VCaP (cell line): Measurements from ENCODE around the gene KLHL40.

Source experiments
- H3K27ac ChIP-seq: fragments of 450-650 bp; 2 replicates; pipeline ENCODE4 v1.5.1; 2017
- TF ChIP-seq, protein P1 (sequence below): fragments of 450-650 bp; conservative IDR thresholded peaks from 2 replicates; pipeline ENCODE4 v1.5.1; 2017; ENCODE audit warnings: mild to moderate bottlenecking, moderate library complexity

Gene KLHL40

DNA sequence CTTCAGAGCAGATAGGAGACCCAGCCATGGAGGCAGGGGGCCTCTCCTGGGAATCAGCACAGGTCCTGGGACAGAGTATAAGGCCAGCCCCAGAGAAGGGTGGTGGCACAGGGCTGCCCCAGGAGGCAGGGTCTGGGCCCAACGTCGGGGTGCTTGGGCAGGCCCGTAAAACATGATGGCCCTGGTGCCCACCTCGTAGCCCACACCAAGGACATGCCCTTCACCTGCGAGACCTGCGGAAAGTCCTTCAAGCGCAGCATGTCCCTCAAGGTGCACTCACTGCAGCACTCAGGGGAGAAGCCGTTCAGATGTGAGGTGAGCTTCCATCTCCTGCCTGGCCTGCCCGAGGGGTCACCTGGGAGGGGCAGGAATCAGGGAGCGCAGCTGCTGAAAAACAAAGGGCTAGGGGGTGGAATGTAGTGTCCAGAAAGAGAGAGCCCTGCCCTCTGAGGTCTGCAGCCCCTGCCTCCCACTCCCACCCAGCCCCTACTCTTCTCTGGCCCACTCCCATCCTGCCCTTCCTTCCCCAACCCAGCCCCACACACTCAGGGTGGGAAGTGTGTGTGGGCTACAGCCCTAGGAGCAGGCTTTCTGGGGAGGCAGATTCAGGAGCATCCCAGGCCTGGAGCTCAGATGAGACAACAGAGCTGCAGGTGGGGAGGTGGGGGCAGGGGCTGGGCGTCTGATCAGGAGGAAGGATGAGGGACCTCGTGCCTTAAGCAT is 22.4 kb upstream of the KLHL40 start:
- H3K27ac ChIP-seq = no peak overlapping the region
- TF ChIP-seq, protein P1, sequence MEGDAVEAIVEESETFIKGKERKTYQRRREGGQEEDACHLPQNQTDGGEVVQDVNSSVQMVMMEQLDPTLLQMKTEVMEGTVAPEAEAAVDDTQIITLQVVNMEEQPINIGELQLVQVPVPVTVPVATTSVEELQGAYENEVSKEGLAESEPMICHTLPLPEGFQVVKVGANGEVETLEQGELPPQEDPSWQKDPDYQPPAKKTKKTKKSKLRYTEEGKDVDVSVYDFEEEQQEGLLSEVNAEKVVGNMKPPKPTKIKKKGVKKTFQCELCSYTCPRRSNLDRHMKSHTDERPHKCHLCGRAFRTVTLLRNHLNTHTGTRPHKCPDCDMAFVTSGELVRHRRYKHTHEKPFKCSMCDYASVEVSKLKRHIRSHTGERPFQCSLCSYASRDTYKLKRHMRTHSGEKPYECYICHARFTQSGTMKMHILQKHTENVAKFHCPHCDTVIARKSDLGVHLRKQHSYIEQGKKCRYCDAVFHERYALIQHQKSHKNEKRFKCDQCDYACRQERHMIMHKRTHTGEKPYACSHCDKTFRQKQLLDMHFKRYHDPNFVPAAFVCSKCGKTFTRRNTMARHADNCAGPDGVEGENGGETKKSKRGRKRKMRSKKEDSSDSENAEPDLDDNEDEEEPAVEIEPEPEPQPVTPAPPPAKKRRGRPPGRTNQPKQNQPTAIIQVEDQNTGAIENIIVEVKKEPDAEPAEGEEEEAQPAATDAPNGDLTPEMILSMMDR = no peak

DNA sequence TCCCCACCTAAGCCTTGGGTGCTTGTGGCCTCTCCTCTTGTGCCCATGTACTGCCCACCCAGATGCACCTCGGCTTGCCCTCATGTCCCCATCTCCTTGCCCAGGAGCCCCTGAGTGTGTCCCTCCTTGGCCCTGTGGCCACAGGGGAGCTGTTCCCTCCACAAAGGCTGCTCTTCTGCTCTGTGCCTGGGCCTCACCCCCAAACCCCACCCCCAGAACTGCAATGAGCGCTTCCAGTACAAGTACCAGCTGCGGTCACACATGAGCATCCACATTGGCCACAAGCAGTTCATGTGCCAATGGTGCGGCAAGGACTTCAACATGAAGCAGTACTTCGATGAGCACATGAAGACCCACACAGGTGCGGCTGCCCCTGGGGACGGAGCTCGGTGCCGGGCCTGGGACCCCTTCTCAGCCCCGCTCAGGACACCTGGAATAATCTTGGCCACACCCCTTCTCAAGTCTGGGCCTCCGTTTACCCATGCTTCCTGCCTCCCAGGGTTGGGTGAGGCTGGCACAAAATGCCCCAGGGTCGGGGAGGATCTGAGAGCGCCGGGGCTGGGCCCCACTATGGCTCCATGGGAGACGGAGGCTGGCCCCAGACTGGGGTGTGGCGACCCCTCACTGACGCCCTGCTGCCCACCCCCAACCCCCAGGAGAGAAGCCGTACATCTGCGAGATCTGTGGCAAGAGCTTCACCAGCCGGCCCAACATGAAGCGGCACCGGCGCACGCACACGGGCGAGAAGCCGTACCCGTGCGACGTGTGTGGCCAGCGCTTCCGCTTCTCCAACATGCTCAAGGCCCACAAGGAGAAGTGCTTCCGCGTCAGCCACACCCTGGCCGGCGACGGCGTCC is 21.5 kb upstream of the KLHL40 start:
- TF ChIP-seq, protein P1 = no peak
- H3K27ac ChIP-seq = no peak overlapping the region

DNA sequence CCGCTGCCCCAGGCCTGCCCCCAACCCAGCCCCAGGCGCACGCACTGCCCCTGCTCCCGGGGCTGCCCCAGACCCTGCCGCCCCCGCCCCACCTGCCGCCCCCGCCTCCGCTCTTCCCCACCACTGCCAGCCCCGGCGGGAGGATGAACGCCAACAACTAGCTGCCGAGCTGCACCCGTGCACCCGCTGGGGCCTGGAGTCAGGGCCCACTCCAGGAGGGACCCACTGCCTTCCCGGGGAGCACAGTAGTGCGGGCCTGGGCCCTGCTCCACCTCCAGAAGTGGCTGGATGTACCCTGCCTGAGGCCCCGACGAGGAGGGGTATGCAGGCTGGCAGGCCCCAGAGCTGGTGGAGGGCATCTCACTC is 20.9 kb upstream of the KLHL40 start:
- TF ChIP-seq, protein P1 = no peak
- no peak overlapping the region for H3K27ac ChIP-seq

DNA sequence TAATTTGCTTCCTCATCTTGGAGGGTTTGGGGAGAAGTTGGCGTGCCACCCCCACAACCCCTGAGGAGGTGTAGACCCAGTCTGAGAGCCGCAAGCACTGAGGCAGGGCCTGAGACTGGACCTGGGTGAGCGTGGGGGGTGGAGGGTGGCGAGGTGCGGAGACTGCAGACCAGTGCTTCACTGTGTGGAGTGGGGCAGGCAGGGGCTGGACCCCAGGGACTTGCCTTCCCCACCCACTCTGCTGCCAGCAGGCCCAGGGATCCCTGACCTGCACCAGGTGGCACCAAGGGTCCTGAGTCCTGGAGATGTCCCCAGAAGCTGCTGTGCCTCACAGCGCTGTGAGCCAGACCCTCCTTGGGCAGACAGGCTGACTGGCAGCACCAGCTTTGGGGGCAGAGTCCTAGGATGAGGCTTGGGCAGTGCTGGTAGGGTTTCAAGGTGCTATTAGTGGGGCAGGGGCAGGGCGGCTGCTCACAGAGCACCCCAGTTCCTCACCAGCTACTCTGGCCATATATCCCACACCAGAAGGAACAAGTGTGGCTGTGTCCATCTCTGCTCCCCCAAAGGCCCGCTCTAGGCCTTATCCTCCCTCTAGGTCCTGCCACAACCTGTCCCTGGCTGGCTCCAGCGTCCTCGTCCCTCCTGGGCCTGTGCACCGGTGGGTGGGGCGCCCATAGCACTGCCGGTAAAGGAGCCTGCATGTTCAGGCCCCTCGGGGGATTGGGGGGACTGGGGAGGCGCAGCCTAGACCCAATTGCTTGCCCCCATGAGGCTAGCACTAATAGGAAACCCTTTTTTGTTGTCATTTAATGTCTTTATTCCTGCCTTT is 20.1 kb upstream of the KLHL40 start:
- TF ChIP-seq, protein P1 = no peak
- no peak overlapping the region for H3K27ac ChIP-seq

DNA sequence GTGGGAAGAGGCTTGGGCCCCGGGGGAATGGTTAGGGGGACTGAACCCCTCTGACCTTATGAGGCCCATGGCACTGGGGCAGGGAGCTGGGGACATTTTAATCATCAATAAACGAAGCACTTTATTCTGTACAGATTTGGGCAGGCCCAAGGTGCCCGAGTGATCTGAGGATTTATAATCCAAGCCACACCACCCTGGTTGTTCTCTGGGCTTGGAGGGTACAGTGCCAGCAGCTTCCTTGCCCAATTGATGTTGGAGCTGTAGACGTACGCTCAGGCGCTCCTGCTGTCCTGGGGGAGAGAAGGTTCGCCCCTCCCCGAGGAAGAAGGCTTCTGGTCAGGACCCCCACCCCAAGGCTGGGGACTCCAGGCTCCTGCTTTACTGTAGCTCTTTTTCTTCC is 19.3 kb upstream of the KLHL40 start:
- no peak overlapping the region for H3K27ac ChIP-seq
- TF ChIP-seq, protein P1 = no peak

DNA sequence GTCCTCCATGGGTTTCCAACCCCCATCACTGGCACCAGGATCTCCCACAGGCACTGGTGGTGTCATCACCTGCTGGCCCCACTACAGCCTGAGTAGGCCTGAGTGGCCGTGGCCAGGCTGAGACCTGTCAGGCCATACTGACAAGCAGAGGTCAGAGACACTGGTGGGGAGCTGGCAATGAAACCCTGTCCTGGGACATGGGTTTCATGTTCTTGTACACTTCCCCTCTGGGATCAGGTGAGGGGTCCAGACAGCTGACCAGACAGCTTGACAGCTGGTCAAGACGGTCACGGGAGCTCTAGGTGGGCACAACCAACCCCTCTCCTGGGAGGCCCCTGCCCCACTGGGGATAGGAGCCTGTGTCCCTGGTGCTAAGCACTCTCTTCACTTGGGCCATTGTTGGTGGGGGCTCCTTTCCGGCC is 18.7 kb upstream of the KLHL40 start:
- TF ChIP-seq, protein P1 = no peak
- no peak overlapping the region for H3K27ac ChIP-seq

DNA sequence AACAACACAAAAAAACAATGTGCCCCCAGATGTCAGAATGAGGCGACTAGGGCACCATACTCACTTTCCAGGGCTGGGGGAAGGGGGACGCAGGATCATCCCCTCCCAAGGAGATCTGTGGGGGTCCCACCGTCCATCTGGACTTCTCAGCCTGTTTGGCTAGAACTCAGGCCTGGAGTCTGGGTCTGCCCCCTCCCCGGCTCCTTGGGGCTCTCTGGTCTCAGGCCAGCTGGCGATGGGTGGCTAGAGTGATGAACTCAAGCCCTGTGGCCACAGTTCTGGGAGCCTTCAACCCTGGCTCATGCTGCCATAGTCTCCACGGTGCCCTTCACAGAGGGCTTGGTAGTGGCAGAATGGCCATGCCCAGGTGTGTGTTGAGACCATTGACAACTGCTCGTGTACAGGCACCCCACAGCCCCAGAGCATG is 18.2 kb upstream of the KLHL40 start:
- no peak overlapping the region for H3K27ac ChIP-seq
- TF ChIP-seq, protein P1 = no peak
